PC-3 (cell line): Measurements from ENCODE around the gene HCN3.

Experiments used
- CTCF ChIP-seq: fragments of 300-600 bp; sonication (generic); conservative IDR thresholded peaks from 2 replicates; pipeline ENCODE4 v1.5.1; 2017; ENCODE audit warnings: antibody characterized with exemption, low read depth, mild to moderate bottlenecking, low read length
- EZH2 ChIP-seq: fragments of 300-600 bp; sonication (generic); IDR thresholded peaks from one replicate; pipeline ENCODE4 v1.6.1; 2017; ENCODE audit warnings: antibody characterized with exemption, mild to moderate bottlenecking, low read length; ENCODE audit not compliant: unreplicated experiment
- EZH2phosphoT487 ChIP-seq: fragments of 300-600 bp; sonication (generic); IDR thresholded peaks from 2 replicates; pipeline ENCODE4 v1.6.1; 2018; ENCODE audit warnings: mild to moderate bottlenecking, antibody characterized with exemption, low read length, borderline replicate concordance

DNA sequence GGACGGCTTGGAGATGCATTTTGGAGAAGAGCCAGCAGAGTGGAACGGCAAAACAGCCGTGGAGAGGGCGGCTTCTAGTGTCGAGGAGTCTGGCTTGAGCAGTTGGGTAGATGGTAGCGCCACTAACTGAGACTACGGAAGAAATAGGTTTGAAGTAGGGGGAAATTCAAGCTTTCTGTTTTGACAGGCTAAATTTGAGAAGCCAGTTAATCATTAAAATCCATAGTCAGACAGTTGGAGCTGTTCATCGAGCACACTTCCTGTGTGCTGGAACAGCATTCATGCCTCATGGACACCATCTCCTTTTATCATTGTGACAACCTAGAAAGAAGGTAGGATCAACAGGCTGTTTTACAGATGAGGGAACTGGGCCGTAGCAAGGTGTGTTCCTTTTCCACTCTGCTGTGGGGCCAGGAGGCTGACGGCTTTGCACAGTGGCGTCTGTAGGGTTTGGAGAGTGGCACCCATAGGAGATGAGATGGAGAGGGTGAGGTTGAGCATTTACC, 27.3 kb downstream of the HCN3 start:
- TF ChIP-seq CTCF, result no peak
- no peak for TF ChIP-seq EZH2phosphoT487
- no peak for TF ChIP-seq EZH2
